Panc1 (cell line): ENCODE results near the gene MTR. TPM values are rescaled to one million over a fixed set of nuclear protein-coding genes. Genes with fewer than 3 reads are reported as not detected.

ENCODE experiments used
- ATAC-seq: fragments of 200-7000 bp; cut with Tn5 transposase; 2 replicates; pipeline ENCODE4 v1.9.1; 2020; ENCODE audit warnings: mild to moderate bottlenecking, moderate library complexity
- BruUV-seq: library from RNA; stranded (reverse); fragments of 400-500 nt; replicated peaks from 2 replicates; lab custom pipeline; 2021; lab: Mats Ljungman, UMichigan
- CTCF ChIA-PET: fragments of 300-600 bp; sonication (Branson Sonifier 250); formaldehyde crosslinking; loops from one replicate; lab custom pipeline; 2022; ENCODE audit warnings: antibody characterized with exemption; lab: Charles Lee
- POLR2A ChIA-PET: fragments of 300-600 bp; sonication (Branson Sonifier 250); formaldehyde crosslinking; loops from one replicate; lab custom pipeline; 2022; ENCODE audit warnings: antibody characterized with exemption; lab: Charles Lee
- DNase-seq: peaks from one replicate; pipeline ENCODE4 v3.0.0-alpha.2; 2010; ENCODE audit warnings: low read depth, low spot score
- H3K27ac ChIP-seq: 2 replicates; pipeline ENCODE4 v1.5.1; 2011; ENCODE audit warnings: mild to moderate bottlenecking, low read length, inconsistent platforms
- H3K27me3 ChIP-seq: fragments of 200-500 bp; sonication (Bioruptor generic); 2 replicates; pipeline ENCODE4 v1.6.0; 2014; ENCODE audit warnings: low read length, inconsistent platforms; ENCODE audit not compliant: control insufficient read depth, insufficient read depth
- H3K36me3 ChIP-seq: fragments of 200-500 bp; sonication (Bioruptor generic); 2 replicates; pipeline ENCODE4 v1.5.1; 2014; ENCODE audit warnings: inconsistent platforms, mild to moderate bottlenecking, low read length, moderate library complexity; ENCODE audit not compliant: control insufficient read depth, insufficient read depth
- H3K4me1 ChIP-seq: 2 replicates; pipeline ENCODE4 v1.5.1; 2011; ENCODE audit warnings: inconsistent platforms, mild to moderate bottlenecking, low read length, moderate library complexity; ENCODE audit not compliant: control insufficient read depth, insufficient read depth
- H3K4me3 ChIP-seq, 2 experiments: 2 replicates each; pipeline ENCODE4 v1.5.1; 2011 to 2012; ENCODE audit warnings: low read depth in 2 of 2, low read length in 2 of 2, mild to moderate bottlenecking in 2 of 2, inconsistent platforms in 1 of 2, moderate library complexity in 1 of 2
- H3K9me3 ChIP-seq: fragments of 200-500 bp; sonication (Bioruptor generic); 2 replicates; pipeline ENCODE4 v1.5.1; 2014; ENCODE audit warnings: low read depth, mild to moderate bottlenecking, inconsistent platforms, low read length, moderate library complexity; ENCODE audit not compliant: control insufficient read depth, insufficient read depth
- CTCF ChIP-seq: fragments of 450-650 bp; IDR thresholded peaks from 2 replicates; pipeline ENCODE4 v1.5.1; 2017; ENCODE audit warnings: mild to moderate bottlenecking
- POLR2AphosphoS5 ChIP-seq: IDR thresholded peaks from 2 replicates; pipeline ENCODE4 v1.6.1; 2012; ENCODE audit warnings: mild to moderate bottlenecking, low read depth, low read length, moderate library complexity
- TCF7L2 ChIP-seq: IDR thresholded peaks from 2 replicates; pipeline ENCODE4 v1.6.1; 2011; ENCODE audit warnings: mild to moderate bottlenecking, low read depth, low read length, inconsistent platforms
- in situ Hi-C: cut with HindIII; loops from 2 replicates; pipeline ENCODE4 v1.10.0; 2016; ENCODE audit warnings: low sequenced_read_pairs, low pct_unique_long_range_greater_than_20kb
- intact Hi-C: fragments of 100-400 bp; cut with micrococcal nuclease; formaldehyde crosslinking; loops from one replicate; pipeline ENCODE4 v1.10.0; 2022; ENCODE audit not compliant: unreplicated experiment
- total RNA-seq: library from RNA; stranded (reverse); gene quantifications from one replicate; pipeline ENCODE4 v1.2.1, GENCODE V29; 2021; ENCODE audit not compliant: unreplicated experiment
- TF ChIP-seq, protein P1 (sequence below), 2 experiments: IDR thresholded peaks; 2 replicates each; pipeline ENCODE4 v1.6.1; 2011 to 2012; ENCODE audit warnings: low read depth in 2 of 2, control low read depth in 1 of 2, low read length in 1 of 2, mild to moderate bottlenecking in 1 of 2, moderate library complexity in 1 of 2; ENCODE audit not compliant: insufficient read depth in 1 of 2

The MTR gene
- total RNA-seq, 1 experiment from 2014 or later, result 33.7 TPM

GRCh38 chr1:236768601-236769000 lies 26.5 kb upstream of the MTR start:
- no peaks in the 10 kb centered on the region for H3K9me3 ChIP-seq
- no peak overlapping the region for H3K27ac ChIP-seq
- in situ Hi-C loops, result no loop called here
- intact Hi-C loops, result loop anchor here (10.0 kb wide), 1 partner anchor 796 kb away; no protein-coding TSS in a partner anchor
- ChIA-PET POLR2A (no interaction called here), CTCF (interaction anchor here (0.6 to 0.9 kb wide), 2 partner anchors 9 to 114 kb away, joined by 3 read pairs; no protein-coding TSS in a partner anchor)
- ATAC-seq, result no peak
- DNase-seq, result no peak
- H3K4me3 ChIP-seq, result no peak overlapping the region
- no peaks in the 10 kb centered on the region for H3K36me3 ChIP-seq
- TF ChIP-seq, protein P1, sequence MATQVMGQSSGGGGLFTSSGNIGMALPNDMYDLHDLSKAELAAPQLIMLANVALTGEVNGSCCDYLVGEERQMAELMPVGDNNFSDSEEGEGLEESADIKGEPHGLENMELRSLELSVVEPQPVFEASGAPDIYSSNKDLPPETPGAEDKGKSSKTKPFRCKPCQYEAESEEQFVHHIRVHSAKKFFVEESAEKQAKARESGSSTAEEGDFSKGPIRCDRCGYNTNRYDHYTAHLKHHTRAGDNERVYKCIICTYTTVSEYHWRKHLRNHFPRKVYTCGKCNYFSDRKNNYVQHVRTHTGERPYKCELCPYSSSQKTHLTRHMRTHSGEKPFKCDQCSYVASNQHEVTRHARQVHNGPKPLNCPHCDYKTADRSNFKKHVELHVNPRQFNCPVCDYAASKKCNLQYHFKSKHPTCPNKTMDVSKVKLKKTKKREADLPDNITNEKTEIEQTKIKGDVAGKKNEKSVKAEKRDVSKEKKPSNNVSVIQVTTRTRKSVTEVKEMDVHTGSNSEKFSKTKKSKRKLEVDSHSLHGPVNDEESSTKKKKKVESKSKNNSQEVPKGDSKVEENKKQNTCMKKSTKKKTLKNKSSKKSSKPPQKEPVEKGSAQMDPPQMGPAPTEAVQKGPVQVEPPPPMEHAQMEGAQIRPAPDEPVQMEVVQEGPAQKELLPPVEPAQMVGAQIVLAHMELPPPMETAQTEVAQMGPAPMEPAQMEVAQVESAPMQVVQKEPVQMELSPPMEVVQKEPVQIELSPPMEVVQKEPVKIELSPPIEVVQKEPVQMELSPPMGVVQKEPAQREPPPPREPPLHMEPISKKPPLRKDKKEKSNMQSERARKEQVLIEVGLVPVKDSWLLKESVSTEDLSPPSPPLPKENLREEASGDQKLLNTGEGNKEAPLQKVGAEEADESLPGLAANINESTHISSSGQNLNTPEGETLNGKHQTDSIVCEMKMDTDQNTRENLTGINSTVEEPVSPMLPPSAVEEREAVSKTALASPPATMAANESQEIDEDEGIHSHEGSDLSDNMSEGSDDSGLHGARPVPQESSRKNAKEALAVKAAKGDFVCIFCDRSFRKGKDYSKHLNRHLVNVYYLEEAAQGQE (IDR thresholded peaks at IDR 0.05; ENCODE audit: insufficient read depth in 1 of 2, low read depth in 2 of 2, low read length in 1 of 2), result no peak
- TF ChIP-seq TCF7L2 (no peak), CTCF (peak; percentile 18; the same call in 1 of the 2 replicates)
- BruUV-seq, result no TSS peak
- H3K27me3 ChIP-seq, result no peaks in the 10 kb centered on the region
- H3K4me1 ChIP-seq, result no peaks in the 10 kb centered on the region; the same call in 1 of the 2 replicates

DNA sequence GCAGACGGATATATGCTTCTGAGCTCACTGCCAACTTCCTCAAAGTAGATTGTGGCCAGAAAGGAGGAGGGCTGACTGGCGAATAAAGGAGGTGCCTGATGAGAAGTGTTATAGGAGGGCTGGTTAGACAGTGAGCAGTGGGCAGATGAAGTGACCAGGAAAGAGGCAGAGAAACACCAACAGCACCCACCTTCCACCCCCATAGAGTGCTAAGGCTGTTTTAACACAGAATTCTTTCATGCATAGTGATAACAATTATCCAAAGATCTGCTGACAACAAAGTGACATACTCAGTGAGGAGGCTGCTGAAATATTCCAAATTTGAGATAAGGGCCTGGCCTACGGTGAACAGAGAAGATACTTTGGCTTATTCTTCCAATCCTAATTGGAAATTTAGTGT lies 21.2 kb upstream of the MTR start:
- no peak overlapping the region for H3K27ac ChIP-seq
- POLR2A ChIA-PET, result no interaction called here
- H3K36me3 ChIP-seq, result no peaks in the 10 kb centered on the region
- H3K4me3 ChIP-seq, result no peak overlapping the region
- TF ChIP-seq TCF7L2, result no peak
- TF ChIP-seq, protein P1 (IDR thresholded peaks at IDR 0.05; ENCODE audit: insufficient read depth in 1 of 2, low read depth in 2 of 2, low read length in 1 of 2), result no peak
- no peak for TF ChIP-seq POLR2AphosphoS5
- TF ChIP-seq CTCF, result no peak
- DNase-seq, result no peak
- in situ Hi-C loops, result no loop called here
- CTCF ChIA-PET, result no interaction called here
- intact Hi-C loops, result loop anchor here (10.0 kb wide), 1 partner anchor 169 kb away; the partner anchor contains the start of gene HEATR1
- no TSS peak for BruUV-seq
- H3K9me3 ChIP-seq, result peaks cover 5% of the 10 kb centered on the region; the same call in 1 of the 2 replicates
- H3K27me3 ChIP-seq, result no peaks in the 10 kb centered on the region
- H3K4me1 ChIP-seq, result no peaks in the 10 kb centered on the region
- no peak for ATAC-seq
